NCI-H345 treated with DMSO at 0.1 percent for 48 hours (cell line): ENCODE results near the gene ZNF106.

Source experiments
- DNase-seq: peaks from one replicate; lab custom pipeline; 2025; ENCODE audit not compliant: unreplicated experiment; lab: John Stamatoyannopoulos, UW

Gene ZNF106

GRCh38 chr15:42482701-42483100 is 8.2 kb downstream of the ZNF106 start:
- DNase-seq: no peak

DNA sequence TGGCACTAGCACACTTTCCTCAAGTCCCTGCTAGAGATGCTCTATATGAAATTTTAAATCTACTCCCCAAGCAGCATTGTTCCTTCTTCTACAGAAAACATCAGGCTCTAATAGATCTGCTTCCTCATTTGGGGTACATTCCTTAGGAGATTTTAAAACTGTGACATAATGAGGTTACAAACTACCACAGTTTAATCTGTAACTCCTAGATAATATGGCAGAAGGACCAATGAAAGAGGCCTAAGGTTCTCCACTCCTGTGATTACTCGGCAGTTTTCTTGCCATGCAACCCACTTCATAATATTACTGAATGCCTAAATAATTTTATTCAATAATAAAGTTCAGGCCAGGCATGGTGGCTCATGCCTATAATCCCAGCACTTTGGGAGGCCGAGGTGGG is 16.1 kb downstream of the ZNF106 start:
- DNase-seq: no peak

GRCh38 chr15:42471002-42471401 is 19.9 kb downstream of the ZNF106 start:
- no peak for DNase-seq

- no peak for DNase-seq
These were observed 25.3 kb downstream of the ZNF106 start for GRCh38 chr15:42465520-42466259.

DNA sequence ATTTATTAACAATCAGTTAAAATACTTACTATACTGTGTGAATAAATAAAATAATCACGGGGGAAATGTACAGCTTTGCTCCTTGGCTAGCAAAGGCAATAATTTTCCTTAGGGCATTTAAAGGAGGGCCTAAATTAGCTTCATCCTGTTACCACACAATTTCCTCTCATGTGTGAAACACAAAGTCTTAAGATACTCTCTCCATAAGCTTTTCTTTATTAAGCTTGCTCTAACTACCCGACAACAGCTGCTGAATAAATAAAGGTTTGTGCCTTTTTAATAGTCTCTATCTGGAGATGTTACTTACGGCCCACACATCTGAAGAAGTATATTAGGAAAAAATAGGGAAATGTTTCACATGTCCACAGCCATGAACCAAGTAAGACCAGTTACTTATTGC is 29.7 kb downstream of the ZNF106 start:
- no peak for DNase-seq

DNA sequence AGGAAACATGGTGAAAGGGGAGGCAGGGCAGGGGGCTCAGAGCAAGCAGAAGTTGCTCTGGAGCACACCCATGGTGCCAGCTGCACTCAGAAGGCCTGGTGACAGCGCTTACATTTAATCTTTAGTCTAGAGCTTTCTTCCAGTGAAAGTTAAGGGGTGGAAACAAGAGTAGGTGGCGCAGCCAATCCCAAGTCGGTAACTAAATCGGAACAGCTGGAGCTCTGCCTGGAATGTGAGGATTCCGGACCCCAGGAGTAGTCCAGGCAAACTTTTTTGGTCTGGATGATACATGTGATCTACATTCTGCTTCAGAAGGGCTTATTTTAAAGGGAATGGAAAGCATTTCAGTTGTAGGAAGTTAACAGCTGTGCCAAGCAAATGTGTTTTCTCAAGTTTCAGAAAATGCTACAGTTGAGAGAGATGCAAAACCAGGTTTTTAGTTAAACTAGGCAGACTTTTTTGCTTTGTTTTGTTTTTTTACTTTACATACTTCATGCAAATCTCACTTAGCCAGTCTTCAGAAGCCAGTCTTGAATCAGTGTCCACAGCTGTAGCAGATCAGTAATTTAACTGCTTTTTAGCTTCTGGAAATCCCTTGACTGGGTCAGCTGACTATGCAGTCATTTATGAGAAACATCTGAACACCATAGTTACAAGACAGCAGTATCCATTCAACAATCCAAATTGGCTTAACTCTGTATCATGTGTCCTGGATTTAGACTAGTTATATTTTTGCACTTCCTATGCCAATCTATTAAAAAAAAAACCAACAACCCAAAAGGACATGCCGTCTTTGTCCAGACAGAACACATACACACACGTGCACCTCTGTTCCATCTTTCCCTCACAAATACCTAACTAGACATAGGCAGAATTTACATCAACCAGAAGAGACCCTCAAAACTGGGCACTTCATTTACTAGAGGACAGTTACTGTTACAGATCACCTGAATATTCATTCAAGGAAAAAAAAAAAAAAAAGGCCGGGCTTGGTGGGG is 33.2 kb downstream of the ZNF106 start:
- no peak for DNase-seq

DNA sequence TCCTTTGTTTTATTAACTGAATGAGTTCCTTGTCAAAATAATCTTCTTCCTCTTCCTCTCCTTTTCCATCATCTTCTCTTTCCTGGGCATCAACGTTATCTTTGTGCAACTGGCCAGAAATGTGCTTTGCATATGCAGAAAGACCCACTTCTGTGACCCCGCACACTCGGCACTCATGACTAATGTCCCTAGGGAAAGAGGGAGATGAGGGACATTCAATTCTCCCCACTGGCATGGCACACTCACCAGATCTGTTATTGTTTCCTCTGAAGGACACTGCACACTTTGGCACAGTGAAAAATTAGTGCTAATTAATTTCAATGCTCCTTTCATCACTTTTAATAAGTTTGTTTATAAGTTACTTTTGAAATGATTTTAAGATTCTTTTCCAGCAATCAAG is 34.0 kb downstream of the ZNF106 start:
- DNase-seq: no peak

GRCh38 chr15:42456531-42456930 is 34.4 kb downstream of the ZNF106 start:
- no peak for DNase-seq

DNA sequence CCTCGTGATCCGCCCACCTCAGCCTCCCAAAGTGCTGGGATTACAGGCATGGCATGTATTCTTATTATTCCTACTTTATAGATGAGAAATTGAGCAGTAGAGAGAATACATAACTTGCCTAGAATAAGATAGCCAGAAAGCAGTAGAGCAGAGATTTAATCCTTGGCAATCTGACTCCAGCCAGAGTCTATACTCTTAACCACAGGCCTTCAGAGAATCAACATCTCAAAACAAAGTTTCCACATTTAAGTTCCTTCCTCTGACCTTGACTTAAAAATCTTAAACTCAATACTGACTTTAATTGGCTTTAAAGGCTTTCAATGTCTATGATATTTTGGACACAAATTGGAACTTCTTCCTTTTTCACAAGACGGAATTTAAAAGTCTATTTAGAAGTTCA is 37.1 kb downstream of the ZNF106 start:
- DNase-seq: no peak

DNA sequence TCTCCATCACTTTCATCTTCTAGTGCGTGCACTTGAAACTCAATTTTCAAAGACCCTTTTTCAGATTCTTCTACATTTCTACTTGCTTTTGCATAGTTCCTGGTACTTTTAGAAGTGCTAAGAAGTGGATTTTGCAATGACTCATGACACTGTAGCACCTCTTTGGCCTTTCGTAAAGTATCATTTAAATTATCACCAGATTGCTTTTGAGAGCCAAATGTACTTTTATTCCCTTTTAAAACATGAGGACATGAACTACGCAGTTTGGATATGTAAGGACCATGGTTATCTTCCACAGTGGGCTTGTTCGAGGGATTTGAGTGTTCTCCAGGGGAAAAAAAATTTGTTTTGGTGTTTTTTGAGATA is 40.5 kb downstream of the ZNF106 start:
- no peak for DNase-seq

- no peak for DNase-seq
These were observed 41.0 kb downstream of the ZNF106 start for GRCh38 chr15:42449770-42450424.

DNA sequence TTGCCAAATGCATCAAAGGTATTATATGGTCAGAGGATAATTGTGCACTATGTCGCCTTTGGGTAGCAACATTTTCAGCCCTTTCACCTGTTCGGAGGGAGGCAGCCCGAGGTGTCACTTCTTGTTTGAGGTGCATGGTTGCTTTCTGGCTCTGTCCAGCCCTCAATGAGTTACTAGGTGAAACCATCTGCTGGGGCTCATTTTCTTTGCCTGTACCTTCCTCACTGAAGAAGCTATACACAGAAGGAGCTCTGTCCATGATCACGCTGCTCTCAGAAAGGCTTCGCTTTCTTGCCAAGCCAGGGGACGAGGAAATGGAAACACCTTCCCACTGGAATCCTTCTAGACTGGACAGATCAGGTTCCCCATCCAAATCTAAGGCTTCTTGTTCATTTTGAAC is 42.7 kb downstream of the ZNF106 start:
- no peak for DNase-seq

DNA sequence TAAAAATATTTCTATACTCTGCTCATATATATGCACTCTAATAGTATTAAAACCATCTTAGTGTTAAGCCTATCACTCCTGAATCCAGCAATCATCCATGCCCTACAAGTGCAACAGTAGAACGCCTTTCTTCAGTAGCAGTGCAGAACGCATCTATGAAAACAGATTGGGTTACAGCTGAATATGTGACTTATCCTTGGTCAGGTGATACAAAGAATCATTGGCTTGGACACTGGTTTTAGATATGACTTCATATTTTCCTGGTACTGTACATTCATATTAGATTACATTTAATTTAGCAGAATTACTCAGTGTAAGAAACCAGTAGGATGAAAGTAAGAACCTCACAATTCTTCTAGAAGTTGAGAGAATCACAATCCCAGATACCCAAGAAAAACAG is 43.3 kb downstream of the ZNF106 start:
- no peak for DNase-seq

- DNase-seq: no peak
These were observed 45.4 kb downstream of the ZNF106 start for GRCh38 chr15:42445551-42445950.

DNA sequence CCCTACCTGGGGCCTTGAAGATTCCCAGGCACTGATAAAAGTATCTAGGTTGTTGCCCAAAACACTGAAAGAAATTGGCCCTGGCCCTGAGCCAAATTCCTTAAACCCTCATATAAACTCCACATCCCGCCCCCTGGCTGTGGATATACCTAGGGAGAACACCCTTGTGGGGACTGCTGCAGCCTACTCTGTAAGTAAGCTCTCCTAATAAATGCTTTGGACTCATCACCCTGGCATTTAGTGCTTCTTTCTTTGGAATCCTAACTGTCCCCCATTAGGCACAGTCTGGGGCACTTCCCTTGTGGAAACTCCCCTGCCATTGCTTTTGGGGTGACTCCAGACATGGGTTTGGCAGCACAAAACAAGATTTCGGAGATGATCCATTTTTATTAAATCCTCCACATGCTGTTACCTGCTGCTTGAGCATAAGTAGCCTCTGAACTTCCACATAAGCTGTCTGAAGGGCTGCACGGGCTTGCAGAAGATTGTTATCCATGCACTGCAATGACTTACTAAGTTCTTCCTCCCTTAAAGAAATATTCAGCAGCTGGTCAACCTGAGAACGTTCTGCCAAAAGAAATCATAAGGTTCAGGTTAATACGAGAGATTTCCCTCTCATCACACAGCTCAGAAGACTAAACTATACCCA is 46.4 kb downstream of the ZNF106 start:
- DNase-seq: no peak

GRCh38 chr15:42427429-42428223 is 63.3 kb downstream of the ZNF106 start:
- no peak for DNase-seq

- DNase-seq: no peak
These were observed 69.6 kb downstream of the ZNF106 start for GRCh38 chr15:42421376-42421775.

GRCh38 chr15:42419369-42419768 is 71.6 kb downstream of the ZNF106 start:
- DNase-seq: no peak

GRCh38 chr15:42413920-42414319 is 77.0 kb downstream of the ZNF106 start:
- no peak for DNase-seq

DNA sequence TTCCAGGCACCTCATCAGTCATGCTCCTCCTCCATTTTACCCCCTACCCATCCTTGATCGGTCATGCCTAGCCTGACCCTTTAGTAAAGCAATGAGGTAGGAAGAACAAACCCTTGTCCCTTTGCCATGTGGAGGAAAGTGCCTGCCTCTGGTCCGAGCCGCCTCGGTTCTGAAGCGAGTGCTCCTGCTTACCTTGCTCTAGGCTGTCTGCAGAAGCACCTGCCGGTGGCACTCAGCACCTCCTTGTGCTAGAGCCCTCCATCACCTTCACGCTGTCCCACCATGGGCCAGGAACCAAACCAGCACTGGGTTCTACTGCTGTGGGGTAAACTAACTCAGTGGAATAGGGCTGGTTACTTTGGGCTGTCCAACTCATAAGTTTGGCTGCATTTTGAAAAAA is 79.1 kb downstream of the ZNF106 start:
- DNase-seq: no peak
